ENCODE data around the gene KIF1B.
"Not testable (repeated sequence)": the region's sequence is repeated elsewhere in the genome, so short reads cannot be mapped to it uniquely, and the experiment has no call there.

The KIF1B gene

GRCh38 chr1:10419351-10419750 is 209.0 kb downstream of the KIF1B start:
- in situ Hi-C loops (cut with HindIII; ENCODE audit: low sequenced_read_pairs) = no loop called here

- in situ Hi-C loops (cut with HindIII; ENCODE audit: low sequenced_read_pairs) = no loop called here
These were observed 211.3 kb downstream of the KIF1B start for GRCh38 chr1:10421637-10422036.

- in situ Hi-C loops (cut with HindIII; ENCODE audit: low sequenced_read_pairs) = no loop called here
These were observed 213.7 kb downstream of the KIF1B start for GRCh38 chr1:10424034-10424433.

GRCh38 chr1:10424651-10425050 is 214.3 kb downstream of the KIF1B start:
- in situ Hi-C loops (cut with HindIII; ENCODE audit: low sequenced_read_pairs) = no loop called here

- in situ Hi-C loops (cut with HindIII; ENCODE audit: low sequenced_read_pairs) = not testable (repeated sequence)
These were observed 215.6 kb downstream of the KIF1B start for GRCh38 chr1:10425826-10426534.

- in situ Hi-C loops (cut with HindIII; ENCODE audit: low sequenced_read_pairs) = not testable (repeated sequence)
These were observed 216.1 kb downstream of the KIF1B start for GRCh38 chr1:10426535-10426848.

GRCh38 chr1:10428984-10429383 is 218.6 kb downstream of the KIF1B start:
- in situ Hi-C loops (cut with HindIII; ENCODE audit: low sequenced_read_pairs) = no loop called here

- in situ Hi-C loops (cut with HindIII; ENCODE audit: low sequenced_read_pairs) = no loop called here
These were observed 219.5 kb downstream of the KIF1B start for GRCh38 chr1:10429868-10430215.

GRCh38 chr1:10430216-10431069 is 220.1 kb downstream of the KIF1B start, which contains the start of gene CENPS:
Gene CENPS (plus strand): TSS chr1:10430433. CDS start chr1:10430518, 85 bp downstream.
- in situ Hi-C loops (cut with HindIII; ENCODE audit: low sequenced_read_pairs) = no loop called here
